Lung microvascular endothelial cell (primary cell): ENCODE measurements around the gene RUVBL2. TPM values are rescaled to one million over a fixed set of nuclear protein-coding genes. Genes with fewer than 3 reads are reported as not detected.

Source experiments
- DNase-seq, 2 donors: peaks; one replicate each; pipeline versions ENCODE4 v3.0.0 to v3.0.0-alpha.2; 2010; ENCODE audit warnings: low read depth in 2 of 2
- total RNA-seq: library from RNA; depleted of rRNA; stranded (reverse); fragments of >200 nt; gene quantifications from 2 replicates; pipeline ENCODE4 v1.2.1, GENCODE V29; 2014

RUVBL2 gene
- 113 and 138 TPM in 2 replicates for total RNA-seq

- peak; percentile 99 for DNase-seq
These were observed at the start of gene RUVBL2, which contains the start of gene GYS1 for GRCh38 chr19:48993175-48994034. RUVBL2 (plus strand) TSS chr19:48993887; CDS start chr19:48993912, 25 bp downstream. GYS1 (minus strand) TSS chr19:48993309; CDS start chr19:48993112, 197 bp downstream.

- DNase-seq: no peak
These were observed 48.3 kb upstream of the RUVBL2 start for GRCh38 chr19:48945415-48945814.

- DNase-seq: no peak
These were observed 47.9 kb upstream of the RUVBL2 start for GRCh38 chr19:48945817-48946216.

- DNase-seq: no peak
These were observed 47.0 kb upstream of the RUVBL2 start for GRCh38 chr19:48946463-48947257.

GRCh38 chr19:48947258-48947542, 46.5 kb upstream of the RUVBL2 start:
- no peak for DNase-seq

GRCh38 chr19:48950159-48950558, 43.5 kb upstream of the RUVBL2 start:
- DNase-seq: peak; percentile 69 to 79

- DNase-seq: peak in 1 of 2 donors; percentile 43
These were observed 42.7 kb upstream of the RUVBL2 start for GRCh38 chr19:48950830-48951519.

GRCh38 chr19:48953141-48953540, 40.5 kb upstream of the RUVBL2 start:
- no peak for DNase-seq

- no peak for DNase-seq
These were observed 39.6 kb upstream of the RUVBL2 start for GRCh38 chr19:48953990-48954594.

- DNase-seq: peak; percentile 96 to 98
These were observed 38.9 kb upstream of the RUVBL2 start, which contains the start of gene BAX for GRCh38 chr19:48954595-48955307. BAX (plus strand) TSS chr19:48954875; CDS start chr19:48954929, 54 bp downstream.

- no peak for DNase-seq
These were observed 38.3 kb upstream of the RUVBL2 start for GRCh38 chr19:48955308-48955958.

GRCh38 chr19:48958006-48958405, 35.7 kb upstream of the RUVBL2 start:
- no peak for DNase-seq

GRCh38 chr19:48959341-48960239, 34.1 kb upstream of the RUVBL2 start:
- no peak for DNase-seq

GRCh38 chr19:48961051-48961649, 32.5 kb upstream of the RUVBL2 start:
- DNase-seq: no peak

GRCh38 chr19:48961673-48962028, 32.0 kb upstream of the RUVBL2 start:
- no peak for DNase-seq

- DNase-seq: peak in 1 of 2 donors; percentile 41
These were observed 31.4 kb upstream of the RUVBL2 start for GRCh38 chr19:48962029-48962848.

GRCh38 chr19:48962849-48963165, 30.9 kb upstream of the RUVBL2 start:
- no peak for DNase-seq
